GM12874 (cell line): ENCODE results near the gene EVC.

Source experiments
- CTCF ChIP-seq: IDR thresholded peaks from 2 replicates; pipeline ENCODE4 v1.5.1; 2011; ENCODE audit warnings: low read depth, mild to moderate bottlenecking, control low read depth, low read length, moderate library complexity; ENCODE audit not compliant: insufficient read depth

The EVC gene

DNA sequence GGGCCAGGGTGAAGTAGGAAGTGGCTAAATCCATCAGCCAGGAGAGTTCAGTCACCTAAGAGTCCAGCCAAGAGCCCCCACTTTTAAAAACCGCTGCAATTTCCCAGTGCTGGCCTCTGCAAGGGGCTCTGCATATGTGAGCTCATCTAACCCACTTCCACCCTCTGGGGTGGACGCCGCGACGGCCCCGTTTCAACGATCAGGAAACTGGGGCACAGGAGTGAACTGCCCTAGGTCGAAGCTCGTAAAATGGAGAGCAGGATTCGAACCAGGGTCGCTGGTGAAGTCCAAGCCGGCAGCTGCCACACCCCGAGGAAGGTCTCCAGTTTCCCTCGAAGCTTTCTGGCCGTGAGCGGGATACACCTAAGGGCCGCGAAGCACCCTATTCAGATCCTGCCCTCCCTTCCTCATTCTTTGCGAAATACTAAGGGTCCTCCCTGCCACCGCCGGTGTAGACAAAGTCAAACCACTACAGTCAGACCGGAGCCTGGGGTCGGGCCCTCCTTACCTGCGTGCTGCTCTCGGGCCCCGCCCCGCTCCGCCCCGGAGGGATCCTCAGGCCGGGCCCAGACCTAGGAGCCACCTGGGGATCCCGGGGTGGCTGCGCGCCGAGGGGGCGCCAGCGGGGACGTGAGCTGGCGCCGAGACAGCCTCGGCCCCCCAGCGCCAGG, 3.1 kb upstream of the EVC start:
- no peak for TF ChIP-seq CTCF

- TF ChIP-seq CTCF, result no peak
Observed at GRCh38 chr4:5708449-5709206, 2.4 kb upstream of the EVC start, which contains the start of gene EVC2. Gene EVC2 (minus strand): TSS chr4:5708559. CDS start chr4:5708513, 46 bp downstream.

DNA sequence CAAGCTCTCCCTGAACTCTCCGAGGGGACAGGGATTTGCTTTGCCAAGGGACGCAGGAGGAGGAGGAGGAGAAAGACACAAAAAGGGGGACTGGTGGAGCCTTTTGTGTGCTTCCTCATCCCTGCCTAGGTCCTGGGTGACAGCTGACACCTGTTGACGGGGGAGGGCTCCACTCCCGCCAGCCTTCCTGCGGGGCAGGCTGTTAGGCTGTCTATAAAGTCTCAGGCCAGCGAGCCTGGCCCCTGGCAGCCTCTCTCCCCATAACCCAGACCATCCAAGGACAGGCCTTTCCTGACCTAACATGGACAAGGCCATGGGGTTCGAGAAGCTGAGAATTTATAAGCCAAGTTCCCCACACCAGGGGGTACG, 1.8 kb upstream of the EVC start:
- no peak for TF ChIP-seq CTCF

GRCh38 chr4:5710065-5710960, 688 bp upstream of the EVC start:
- TF ChIP-seq CTCF, result no peak

DNA sequence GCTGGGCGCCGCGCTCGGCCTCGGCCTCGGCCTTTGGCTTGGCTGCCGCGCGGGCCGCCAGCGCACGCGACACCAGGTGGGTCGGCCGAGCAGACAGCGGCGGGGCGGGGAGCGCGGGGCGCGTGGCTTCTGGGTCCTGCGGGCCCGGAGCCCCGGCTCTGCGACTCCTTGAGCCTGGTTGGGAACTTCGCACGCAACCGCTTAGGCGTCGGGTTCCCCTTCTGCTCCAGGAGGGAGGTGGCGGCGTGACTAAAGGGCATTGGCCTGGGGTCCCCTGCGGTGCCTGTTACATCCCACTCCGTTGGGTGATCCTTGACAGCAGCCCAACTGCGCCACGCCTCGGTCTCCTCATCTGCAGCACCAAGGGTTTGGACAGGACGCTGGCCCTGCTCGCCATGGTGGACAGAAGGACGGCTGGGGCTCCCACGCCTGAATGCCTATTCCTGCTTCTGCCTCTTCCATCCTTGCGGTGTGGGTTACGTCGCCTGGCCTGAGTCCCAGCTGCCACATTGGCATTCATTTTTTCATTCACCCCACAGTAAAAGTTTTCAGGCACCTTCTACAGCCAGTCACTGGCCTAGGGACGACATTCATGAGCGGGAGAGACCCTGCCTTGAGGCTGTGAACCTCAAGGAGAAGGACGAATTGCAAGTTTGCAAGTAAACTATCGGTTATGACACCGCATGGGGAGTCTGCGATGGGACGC, 631 bp downstream of the EVC start:
- no peak for TF ChIP-seq CTCF

DNA sequence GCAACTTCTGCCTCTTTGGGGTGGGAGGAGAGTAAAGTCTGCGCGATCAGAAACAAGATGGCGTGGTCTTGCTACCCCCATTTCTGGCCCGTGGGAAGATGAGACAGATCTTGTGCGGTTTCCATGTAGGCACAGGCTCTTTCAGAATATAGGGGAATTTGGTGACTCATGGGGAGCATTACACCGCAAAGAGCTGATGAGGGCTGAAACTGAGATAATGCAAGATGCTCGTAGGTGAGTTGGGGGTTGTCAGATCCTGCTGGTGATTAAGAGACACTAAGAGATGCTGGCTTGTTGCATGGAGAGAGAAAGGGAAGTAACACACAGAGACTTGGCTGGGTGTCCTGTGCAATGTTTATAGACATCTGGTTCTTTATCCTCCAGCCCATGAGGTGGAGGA, 1.5 kb downstream of the EVC start:
- TF ChIP-seq CTCF, result no peak

DNA sequence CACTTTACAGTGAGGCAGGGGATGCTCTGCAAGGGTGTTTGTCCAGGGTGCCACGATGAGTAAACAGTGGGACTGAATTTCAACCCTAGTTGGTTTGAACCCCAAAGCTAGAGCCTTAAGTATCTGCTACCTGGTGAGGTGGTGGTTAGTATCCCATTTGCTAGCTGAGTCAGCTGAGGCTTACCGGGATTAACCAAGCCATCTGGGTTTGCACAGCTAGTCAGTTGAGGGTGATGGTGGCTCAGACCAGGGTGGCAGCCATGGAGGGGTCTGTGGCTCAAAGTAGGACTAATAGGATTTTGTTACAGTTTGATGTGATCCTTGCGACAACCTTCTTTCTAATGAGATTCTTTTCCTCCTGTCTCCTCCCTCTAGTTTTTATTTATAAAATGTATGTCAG, 1.9 kb downstream of the EVC start:
- TF ChIP-seq CTCF, result no peak
